GM18502 (cell line): ENCODE measurements around the gene KDM4D.
"Not testable (repeated sequence)": the region's sequence is repeated elsewhere in the genome, so short reads cannot be mapped to it uniquely, and the experiment has no call there.

Experiments
- ATAC-seq: cut with Tn5 transposase; IDR thresholded peaks from one replicate; pipeline ENCODE4 v1.9.1; 2021; ENCODE audit warnings: mild to moderate bottlenecking; ENCODE audit not compliant: unreplicated experiment, poor library complexity

Gene KDM4D

DNA sequence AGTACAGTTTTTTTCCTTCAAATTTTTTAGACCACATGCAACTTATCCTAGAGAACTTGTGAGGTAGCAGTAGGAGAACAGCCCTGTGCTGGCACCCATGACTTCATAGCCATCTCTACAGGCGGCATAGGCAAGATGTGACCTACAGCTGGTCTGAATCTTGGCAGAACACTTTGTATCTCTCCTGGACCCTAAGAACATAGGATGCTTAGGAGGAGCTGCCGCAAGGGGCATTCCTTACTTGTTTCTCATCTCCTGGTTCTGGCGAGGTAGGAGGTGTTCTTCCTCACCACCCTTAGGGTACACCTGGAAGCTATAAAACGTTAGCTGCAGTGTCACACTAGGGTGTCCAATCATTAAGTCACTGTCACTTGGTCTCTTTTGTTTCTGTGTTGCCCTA, 16.5 kb upstream of the KDM4D start:
- ATAC-seq, result no peak

DNA sequence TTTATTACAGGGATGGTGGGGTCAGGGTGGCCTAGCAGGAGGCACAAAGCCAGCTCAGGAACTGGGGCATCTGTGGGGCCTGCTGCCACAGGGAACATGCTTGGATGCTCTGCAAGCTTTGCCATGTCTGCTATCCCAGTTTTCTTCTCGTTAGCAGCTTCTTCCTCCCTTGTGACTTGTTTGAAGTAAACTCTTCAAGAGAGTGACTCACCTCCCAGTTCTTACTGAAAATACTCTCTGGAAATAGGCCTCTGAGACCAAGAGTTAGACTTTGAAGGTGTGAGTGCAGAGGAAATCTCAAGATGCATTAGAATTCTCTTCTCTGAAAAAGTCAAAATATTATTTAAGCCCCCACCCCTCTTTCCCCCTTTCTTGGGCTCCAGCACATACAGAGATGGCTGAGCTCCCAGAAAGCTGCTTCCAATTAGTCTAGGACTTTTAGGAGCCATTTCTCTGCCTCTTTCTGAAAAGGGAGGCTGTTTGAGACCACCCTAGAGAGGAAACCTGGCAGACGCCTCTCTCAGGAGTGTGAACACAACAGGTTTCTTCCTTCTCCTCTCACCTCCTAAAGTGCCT, 15.3 kb upstream of the KDM4D start:
- no peak for ATAC-seq

DNA sequence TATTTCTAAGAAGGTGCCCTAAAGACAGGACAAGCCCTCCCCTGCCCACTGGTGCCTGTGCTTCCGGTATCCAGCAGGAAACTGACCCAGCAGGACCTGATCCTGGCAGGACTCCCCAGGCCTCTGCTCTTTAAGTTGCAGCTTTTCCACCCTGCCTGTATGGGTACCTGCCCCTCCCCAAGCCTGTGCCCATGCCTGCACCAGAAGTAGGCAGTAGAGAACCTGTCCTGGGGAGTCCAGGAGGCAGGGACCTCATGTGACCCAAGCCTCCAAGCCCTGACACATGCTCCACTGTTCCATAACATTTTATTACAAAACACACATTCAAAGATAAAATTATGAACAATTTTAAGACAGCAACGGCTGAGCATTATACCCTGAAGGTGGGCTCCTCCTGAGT, 14.3 kb upstream of the KDM4D start:
- ATAC-seq, result no peak

DNA sequence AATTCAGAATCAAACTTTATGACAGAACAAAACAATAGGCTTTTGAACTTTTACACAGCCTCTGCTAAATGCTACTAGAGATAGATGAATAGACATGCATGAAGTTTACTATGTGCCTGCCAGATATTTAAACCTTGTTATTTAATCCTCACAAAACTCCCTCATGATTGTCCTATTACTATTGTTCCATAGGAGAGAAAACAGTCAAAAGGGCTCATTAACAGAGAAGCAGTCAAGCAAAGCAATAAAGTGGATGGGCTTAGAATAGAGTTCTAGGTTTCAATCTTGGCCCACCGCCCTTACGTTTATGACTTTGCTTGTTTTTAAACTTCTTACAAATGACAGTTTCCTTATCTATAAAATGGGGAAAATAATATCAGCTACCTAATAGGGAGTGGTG, 13.0 kb upstream of the KDM4D start:
- ATAC-seq, result no peak

DNA sequence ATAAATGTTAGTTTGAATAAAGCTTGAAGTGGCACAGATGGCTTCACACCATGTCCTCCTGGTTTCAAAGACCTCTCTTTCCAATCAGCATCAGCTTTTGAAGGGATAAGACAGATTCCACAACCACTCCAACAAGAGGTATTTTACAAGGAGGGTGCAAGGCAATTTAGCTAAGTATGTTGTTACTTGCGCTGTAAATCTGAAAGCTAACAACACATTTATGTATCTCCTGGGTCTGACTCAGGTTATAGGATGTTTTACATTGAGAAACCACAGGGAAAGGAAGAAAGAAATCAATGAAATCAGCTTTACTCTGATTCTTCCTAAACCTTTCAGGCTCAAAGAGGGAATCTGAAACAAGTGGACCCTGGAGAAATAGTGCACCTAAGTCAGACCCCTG, 12.3 kb upstream of the KDM4D start:
- ATAC-seq, result no peak

DNA sequence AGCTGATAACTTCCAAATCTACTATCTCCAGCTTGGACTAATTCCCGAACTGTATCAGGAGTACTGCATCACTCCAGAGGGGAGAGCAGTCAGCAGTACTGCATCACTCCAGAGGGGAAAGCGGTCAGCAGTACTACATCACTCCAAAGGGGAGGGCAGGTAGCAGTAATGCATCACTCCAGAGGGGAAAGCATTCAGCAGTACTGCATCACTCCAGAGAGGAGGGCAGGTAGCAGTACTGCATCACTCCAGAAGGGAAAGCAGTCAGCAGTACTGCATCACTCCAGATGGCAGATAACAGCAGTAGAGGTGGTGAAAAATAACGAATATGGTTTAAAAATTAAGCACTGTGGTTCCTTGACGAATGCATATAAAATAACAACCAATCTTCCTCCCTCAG, 8.6 kb upstream of the KDM4D start:
- no peak for ATAC-seq

DNA sequence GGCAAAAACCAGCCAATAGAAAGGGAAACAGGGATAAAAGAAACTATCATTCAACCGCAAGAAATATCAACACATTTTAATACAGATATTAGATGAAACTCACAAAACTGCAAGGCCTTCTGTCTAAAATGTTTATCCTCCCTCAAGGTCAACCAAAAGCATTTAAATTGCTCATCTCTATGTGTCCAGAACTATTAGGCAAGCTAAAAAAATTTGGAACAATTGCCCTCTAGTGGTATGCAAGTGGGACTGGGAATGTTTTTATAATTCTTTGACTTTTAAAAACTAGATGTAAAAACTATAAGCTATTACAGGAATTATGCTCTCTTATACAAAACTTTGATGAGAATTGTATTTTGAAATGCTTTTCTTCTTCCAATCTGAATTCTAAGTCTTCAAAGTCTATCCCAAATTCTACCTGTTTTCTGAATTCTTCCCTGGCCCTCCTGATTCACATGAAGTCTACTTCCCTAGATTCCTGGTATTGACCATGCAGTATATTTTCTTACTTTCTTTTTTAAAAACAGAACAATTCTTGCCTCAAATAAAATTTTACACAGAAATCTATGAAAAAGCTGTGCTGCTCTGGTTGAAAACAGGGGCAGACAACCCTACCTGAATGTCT, 5.1 kb upstream of the KDM4D start:
- ATAC-seq, result no peak

DNA sequence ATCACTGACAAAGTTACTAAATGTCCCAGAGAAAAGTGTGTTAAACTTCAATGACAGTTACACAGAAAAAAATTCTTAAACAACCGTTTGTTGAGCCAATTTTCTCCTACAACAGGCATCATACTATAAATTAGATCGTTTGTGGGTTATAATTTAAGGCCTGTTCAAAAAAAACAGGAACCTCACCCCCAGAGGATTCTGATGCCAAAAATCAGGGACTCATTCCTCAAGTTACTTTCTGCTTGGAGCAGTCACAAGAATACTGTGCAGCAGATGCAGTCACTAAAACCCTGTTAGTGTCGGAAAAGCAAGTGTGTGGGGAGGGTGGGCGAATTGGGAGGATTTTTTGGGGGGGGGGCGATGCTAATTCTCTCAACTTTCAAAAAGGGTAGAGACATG, 810 bp upstream of the KDM4D start:
- ATAC-seq, result no peak

DNA sequence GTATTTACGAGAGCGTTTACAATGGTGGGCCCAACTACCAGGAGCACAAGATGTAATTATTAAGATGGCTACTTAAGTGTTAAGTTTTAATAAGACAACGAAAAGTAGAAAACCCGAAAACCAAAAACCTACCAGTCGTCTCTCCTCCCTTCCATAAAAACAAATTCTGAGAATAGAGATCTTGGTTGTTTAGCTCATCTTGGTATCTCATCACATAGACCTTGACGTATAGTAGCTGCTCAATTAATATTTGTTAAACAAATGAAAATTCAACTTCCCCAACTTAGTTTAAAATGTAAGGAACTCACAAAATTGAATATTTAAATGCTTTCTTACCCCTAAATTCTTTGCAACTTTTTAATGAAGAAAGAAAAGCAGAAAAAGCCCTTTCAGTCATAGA, 669 bp downstream of the KDM4D start:
- ATAC-seq, result no peak

DNA sequence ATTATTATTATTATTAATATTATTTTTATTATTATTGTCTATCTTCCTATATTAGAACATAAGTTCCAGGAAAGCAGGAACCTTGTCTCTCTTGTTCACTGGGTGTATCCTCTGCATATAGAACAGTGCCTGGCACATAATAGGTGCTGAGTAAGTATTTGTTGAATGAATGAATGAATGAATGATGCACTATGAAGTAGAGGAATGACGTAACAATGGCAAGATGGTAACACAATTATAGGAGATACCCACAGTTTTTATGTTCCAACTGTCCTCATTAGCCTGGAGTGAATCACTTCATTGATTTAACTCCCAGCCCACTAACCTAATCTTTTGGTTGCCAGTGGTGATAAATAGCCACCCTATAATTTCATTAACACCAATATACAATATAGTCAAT, 2.1 kb downstream of the KDM4D start:
- ATAC-seq, result no peak

DNA sequence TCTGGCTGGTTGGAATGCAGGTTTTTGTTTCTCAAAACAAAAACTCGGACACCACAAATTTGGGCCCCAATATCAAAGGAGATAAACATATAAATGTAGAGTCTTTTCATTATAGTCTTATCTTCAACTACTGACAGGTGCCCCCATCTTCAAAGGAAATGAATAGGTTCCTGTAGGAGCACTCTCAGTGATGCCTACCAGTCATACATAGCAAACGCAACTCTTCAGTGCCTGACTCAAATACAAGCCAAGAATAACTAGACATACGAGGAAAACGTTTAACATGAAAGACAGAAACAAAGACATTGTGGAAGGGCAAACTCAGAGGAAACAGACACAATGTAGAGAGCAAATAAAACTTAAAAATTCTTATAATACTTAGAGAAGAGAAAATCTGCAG, 13.9 kb downstream of the KDM4D start:
- ATAC-seq, result no peak

DNA sequence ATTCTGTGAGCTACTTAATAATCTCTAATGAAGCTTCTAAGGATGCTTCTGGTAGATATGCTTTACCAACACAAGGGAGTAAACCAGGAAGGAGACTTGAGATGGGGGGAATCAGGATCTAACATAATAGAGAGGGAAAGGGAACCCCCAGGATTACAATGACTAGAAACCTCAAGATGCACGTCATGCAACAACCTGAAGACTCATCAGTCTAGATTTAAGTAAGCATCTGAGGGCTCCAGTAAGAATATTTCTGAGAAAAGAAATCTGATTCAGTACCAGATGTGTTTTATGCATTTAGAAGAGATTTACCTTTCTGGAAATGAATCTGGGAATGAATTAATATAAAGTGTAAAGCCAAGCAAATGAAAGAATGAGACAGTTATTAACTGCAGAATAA, 15.2 kb downstream of the KDM4D start:
- no peak for ATAC-seq

DNA sequence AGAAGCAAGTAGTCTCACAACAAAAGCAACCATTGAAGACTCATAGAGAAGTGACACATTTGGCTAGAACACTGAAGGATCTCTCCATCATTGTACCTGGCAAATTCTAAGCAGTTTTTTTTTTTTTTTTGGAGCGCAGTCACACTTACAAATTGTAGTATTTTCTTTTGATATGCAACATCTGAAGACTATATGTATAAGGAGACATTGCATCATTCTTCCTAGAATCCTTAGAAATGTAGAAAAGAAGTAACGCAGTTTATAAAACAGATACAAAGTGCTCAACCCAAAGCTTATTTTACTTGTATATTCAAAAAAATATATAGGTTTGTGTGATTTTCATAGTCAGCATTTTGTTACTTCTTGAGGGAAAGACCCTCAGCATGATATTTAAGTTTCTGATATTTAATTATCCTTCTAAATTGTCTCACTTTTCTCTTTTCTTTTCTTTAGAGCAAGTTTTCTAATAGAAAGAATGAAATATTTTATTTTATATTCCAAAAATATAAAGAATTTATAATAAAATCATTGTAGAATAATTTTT, 20.0 kb downstream of the KDM4D start:
- no peak for ATAC-seq

DNA sequence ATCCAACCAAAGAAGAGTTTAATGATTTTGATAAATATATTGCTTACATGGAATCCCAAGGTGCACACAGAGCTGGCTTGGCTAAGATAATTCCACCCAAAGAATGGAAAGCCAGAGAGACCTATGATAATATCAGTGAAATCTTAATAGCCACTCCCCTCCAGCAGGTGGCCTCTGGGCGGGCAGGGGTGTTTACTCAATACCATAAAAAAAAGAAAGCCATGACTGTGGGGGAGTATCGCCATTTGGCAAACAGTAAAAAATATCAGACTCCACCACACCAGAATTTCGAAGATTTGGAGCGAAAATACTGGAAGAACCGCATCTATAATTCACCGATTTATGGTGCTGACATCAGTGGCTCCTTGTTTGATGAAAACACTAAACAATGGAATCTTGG, 23.9 kb downstream of the KDM4D start:
- ATAC-seq, result no peak

DNA sequence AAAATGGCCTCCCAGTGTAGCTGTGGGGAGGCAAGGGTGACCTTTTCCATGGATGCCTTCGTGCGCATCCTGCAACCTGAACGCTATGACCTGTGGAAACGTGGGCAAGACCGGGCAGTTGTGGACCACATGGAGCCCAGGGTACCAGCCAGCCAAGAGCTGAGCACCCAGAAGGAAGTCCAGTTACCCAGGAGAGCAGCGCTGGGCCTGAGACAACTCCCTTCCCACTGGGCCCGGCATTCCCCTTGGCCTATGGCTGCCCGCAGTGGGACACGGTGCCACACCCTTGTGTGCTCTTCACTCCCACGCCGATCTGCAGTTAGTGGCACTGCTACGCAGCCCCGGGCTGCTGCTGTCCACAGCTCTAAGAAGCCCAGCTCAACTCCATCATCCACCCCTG, 24.8 kb downstream of the KDM4D start:
- no peak for ATAC-seq

DNA sequence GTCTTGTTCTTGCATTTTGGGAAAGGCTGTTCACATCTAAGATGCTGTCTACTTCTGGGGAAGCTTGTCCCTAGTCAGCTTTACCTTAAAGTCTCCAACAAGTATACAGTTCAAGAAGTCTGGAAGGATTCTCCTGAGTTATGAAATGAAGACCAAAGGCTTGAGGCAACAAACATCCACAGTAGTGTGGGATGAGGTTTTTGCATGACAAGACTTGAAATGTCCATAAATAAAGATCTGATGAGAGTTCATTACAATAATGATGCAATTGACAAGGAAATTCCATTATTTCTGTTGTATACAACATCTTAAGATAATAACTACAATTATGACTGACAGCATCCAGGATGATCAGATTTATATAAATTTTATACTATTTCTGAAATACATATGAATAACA, 30.2 kb downstream of the KDM4D start:
- ATAC-seq, result no peak

DNA sequence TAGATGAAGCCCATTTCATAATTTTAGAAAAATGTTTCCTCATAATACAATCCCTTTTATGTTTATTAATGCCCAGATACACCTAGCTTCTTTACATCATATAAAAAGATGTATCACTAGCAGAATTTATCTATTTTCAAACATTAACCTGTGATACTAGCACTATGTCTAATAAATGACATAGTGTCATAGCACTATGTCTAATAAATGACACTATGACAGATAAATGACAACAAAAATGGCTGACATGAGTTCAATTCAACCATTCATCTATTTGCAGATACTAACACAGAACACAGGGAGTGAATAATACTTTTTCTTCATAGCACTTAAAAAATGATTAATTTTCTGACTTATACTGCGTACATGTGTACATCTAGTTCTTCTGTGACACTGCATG, 32.1 kb downstream of the KDM4D start:
- ATAC-seq, result no peak

DNA sequence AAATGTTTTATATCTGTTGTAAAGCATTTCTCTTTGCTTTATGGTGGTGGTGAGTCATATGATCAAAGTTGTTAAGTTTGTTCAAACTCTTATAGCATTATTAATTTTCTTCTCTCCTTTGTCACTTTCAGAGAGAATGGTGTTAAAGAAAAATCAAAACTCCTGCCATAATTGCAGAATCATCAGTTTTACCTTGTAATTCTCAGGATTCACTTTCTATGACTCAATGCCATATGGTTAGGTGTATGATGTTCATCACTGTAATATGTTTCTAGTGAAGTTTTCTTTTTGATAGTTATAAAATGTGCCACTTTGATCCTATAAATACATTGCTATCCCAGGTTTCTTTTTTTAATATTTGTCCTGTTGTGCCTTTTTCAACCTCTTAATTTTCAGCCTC, 37.9 kb downstream of the KDM4D start:
- ATAC-seq, result no peak

DNA sequence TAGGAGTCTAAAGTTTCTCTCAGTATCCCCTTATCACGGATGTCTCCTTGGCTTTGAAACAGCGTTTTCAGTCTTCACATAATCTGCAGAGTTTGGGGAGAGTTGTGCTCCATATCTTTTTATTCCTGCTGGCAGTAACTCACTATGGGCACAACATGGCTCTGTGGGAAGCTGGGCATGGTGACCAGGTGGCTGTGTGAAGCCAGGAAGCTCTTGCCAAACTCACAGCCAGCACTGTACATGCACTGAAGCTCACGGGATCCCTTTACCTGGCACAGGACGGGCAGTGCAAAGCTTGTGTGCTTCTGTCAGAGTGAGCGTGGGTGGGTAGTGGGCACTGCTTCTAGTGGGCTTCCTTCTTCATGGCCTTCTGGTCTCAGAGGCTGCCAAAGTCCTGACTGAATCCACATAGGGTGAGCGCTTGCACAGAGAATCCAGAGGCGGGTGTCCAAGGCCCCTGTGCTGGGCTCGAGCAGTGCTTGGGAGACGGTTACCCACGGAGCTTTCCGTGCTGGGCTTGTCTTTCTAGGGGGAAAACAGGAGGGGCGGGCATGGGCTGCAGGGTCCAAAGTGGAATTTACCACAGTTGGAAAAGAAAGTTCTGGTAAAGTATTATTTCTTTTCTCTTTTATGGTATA, 40.8 kb downstream of the KDM4D start:
- no peak for ATAC-seq

DNA sequence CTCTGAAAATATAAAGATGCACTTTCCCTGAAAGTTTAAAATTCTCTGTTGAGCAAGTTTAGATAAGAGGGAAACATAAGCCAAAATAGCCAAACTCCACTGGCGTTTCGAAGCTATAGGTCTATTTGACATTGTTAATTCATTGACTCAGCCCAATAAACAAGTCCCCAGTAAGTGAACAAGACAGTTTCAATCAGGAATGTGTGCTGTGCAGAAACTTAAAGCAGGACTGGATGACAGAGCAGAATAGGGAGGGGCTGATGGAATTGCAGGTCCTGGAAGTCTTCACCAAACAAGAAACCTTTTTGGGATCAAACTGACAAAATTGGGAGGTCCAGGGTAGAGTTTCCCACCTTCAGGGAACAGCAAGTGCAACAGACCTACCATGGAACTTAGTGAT, 42.6 kb downstream of the KDM4D start:
- no peak for ATAC-seq

DNA sequence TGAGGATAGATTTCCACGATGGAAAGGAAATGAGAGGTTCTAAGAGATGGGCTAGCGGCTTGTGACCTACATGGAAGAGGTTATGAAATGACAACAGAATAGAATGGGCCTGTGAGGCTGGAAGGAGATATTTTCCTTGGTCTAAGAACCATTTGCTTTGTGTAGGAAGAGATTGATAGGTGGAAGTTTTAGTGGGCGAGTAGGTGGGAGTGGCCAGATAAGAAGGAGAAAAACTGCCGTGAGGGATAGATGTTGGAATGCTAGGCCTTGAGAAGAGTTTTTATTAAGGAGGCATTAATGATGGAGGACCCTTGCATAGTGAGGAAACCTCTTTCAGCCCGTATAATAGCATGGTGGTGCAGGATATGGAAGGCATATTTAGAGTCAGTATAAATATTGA, 48.0 kb downstream of the KDM4D start:
- ATAC-seq, result not testable (repeated sequence)

DNA sequence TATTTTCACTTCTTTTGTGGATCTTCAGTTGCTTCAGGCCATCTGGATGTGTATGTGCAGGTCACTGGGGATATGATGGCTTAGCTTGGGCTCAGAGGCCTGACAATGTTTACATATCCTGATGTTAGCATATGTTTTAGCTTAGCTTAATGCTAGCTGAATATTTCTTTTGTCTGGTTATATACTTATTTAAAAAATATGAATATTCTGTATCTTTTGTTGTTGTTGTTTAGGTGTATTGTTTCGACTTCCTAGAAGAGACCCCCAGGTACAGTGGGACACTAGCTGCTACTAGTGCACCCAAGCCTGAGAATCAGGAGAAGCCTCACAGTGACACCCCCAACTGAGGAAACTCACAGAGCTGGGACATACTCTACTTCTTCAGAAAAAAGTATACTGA, 51.4 kb downstream of the KDM4D start, which contains the start of gene KDM4E:
TSS of gene KDM4E (plus strand) at position 301 of the 400 bp plus-strand sequence. CDS start 300 bp downstream, outside the sequence.
- no peak for ATAC-seq
